ENCODE data around the gene TIMM29.
A peak's percentile ranks its signal among the peaks of the same experiment; 100 is the strongest.

TIMM29 gene

GRCh38 chr19:10928563-10929401 lies at the start of gene TIMM29, which contains the start of gene YIPF2:
TIMM29 (plus strand) TSS chr19:10928811; CDS start chr19:10928823, 12 bp downstream.
YIPF2 (minus strand) TSS chr19:10928639; CDS start chr19:10928410, 229 bp downstream.
- DNase-seq (ENCODE audit: low spot score): peak; percentile 99

GRCh38 chr19:10881403-10882107 lies 47.1 kb upstream of the TIMM29 start:
- no peak for DNase-seq (ENCODE audit: low spot score)

- no peak for DNase-seq (ENCODE audit: low spot score)
These were observed 46.5 kb upstream of the TIMM29 start for GRCh38 chr19:10882108-10882457.

GRCh38 chr19:10884274-10884673 lies 44.3 kb upstream of the TIMM29 start:
- no peak for DNase-seq (ENCODE audit: low spot score)

- DNase-seq (ENCODE audit: low spot score): no peak
These were observed 43.1 kb upstream of the TIMM29 start for GRCh38 chr19:10885201-10886169.

- no peak for DNase-seq (ENCODE audit: low spot score)
These were observed 40.8 kb upstream of the TIMM29 start for GRCh38 chr19:10887616-10888367.

- DNase-seq (ENCODE audit: low spot score): no peak
These were observed 40.2 kb upstream of the TIMM29 start for GRCh38 chr19:10888421-10888866.

- DNase-seq (ENCODE audit: low spot score): no peak
These were observed 38.7 kb upstream of the TIMM29 start for GRCh38 chr19:10889880-10890279.

- peak; percentile 65 for DNase-seq (ENCODE audit: low spot score)
These were observed 37.1 kb upstream of the TIMM29 start for GRCh38 chr19:10891405-10892086.

GRCh38 chr19:10892256-10892655 lies 36.4 kb upstream of the TIMM29 start:
- DNase-seq (ENCODE audit: low spot score): no peak

- no peak for DNase-seq (ENCODE audit: low spot score)
These were observed 33.7 kb upstream of the TIMM29 start for GRCh38 chr19:10894911-10895213.

GRCh38 chr19:10895363-10895762 lies 33.2 kb upstream of the TIMM29 start:
- DNase-seq (ENCODE audit: low spot score): no peak

GRCh38 chr19:10895920-10896319 lies 32.7 kb upstream of the TIMM29 start:
- no peak for DNase-seq (ENCODE audit: low spot score)

- DNase-seq (ENCODE audit: low spot score): no peak
These were observed 31.6 kb upstream of the TIMM29 start for GRCh38 chr19:10896851-10897526.

GRCh38 chr19:10898633-10899032 lies 30.0 kb upstream of the TIMM29 start:
- DNase-seq (ENCODE audit: low spot score): no peak

GRCh38 chr19:10899151-10899653 lies 29.4 kb upstream of the TIMM29 start:
- DNase-seq (ENCODE audit: low spot score): peak; percentile 76

GRCh38 chr19:10907925-10908324 lies 20.7 kb upstream of the TIMM29 start:
- no peak for DNase-seq (ENCODE audit: low spot score)

- no peak for DNase-seq (ENCODE audit: low spot score)
These were observed 20.1 kb upstream of the TIMM29 start for GRCh38 chr19:10908380-10908960.

GRCh38 chr19:10911579-10912363 lies 16.8 kb upstream of the TIMM29 start:
- DNase-seq (ENCODE audit: low spot score): no peak

All from kidney tubule cell (primary cell).